GM21447 (cell line): ENCODE data around the gene TMED10.
A peak's percentile ranks its signal among the peaks of the same experiment; 100 is the strongest.
"Not testable (repeated sequence)": the region's sequence is repeated elsewhere in the genome, so short reads cannot be mapped to it uniquely, and the experiment has no call there.

Experiments
- ATAC-seq: cut with Tn5 transposase; IDR thresholded peaks from one replicate; pipeline ENCODE4 v1.9.1; 2021; ENCODE audit not compliant: unreplicated experiment

TMED10 gene

GRCh38 chr14:75127903-75128595, 48.4 kb downstream of the TMED10 start:
- ATAC-seq, result no peak

GRCh38 chr14:75127474-75127820, 49.0 kb downstream of the TMED10 start:
- ATAC-seq, result not testable (repeated sequence)

GRCh38 chr14:75126679-75127473, 49.5 kb downstream of the TMED10 start, which contains the start of gene NEK9:
Gene NEK9, minus strand, starts transcription at chr14:75127048. Its CDS starts 127 bp downstream, at chr14:75126921.
- ATAC-seq, result peak; percentile 80

GRCh38 chr14:75126121-75126544, 50.3 kb downstream of the TMED10 start:
- ATAC-seq, result no peak

GRCh38 chr14:75125617-75126016, 50.8 kb downstream of the TMED10 start:
- no peak for ATAC-seq

- no peak for ATAC-seq
These were observed 52.4 kb downstream of the TMED10 start for GRCh38 chr14:75123991-75124390.

- ATAC-seq, result no peak
These were observed 54.9 kb downstream of the TMED10 start for GRCh38 chr14:75121552-75121951.

GRCh38 chr14:75120541-75121291, 55.7 kb downstream of the TMED10 start:
- no peak for ATAC-seq

- ATAC-seq, result no peak
These were observed 57.4 kb downstream of the TMED10 start for GRCh38 chr14:75119056-75119455.

GRCh38 chr14:75113932-75114539, 62.4 kb downstream of the TMED10 start:
- no peak for ATAC-seq

GRCh38 chr14:75109877-75110276, 66.5 kb downstream of the TMED10 start:
- ATAC-seq, result no peak

GRCh38 chr14:75107186-75107585, 69.2 kb downstream of the TMED10 start:
- no peak for ATAC-seq

- ATAC-seq, result no peak
These were observed 74.9 kb downstream of the TMED10 start for GRCh38 chr14:75101491-75101890.

GRCh38 chr14:75098682-75099081, 77.7 kb downstream of the TMED10 start:
- ATAC-seq, result no peak

GRCh38 chr14:75098212-75098611, 78.2 kb downstream of the TMED10 start:
- ATAC-seq, result no peak

GRCh38 chr14:75096959-75097358, 79.5 kb downstream of the TMED10 start:
- no peak for ATAC-seq

- ATAC-seq, result no peak
These were observed 80.7 kb downstream of the TMED10 start for GRCh38 chr14:75095690-75096089.

- no peak for ATAC-seq
These were observed 81.5 kb downstream of the TMED10 start for GRCh38 chr14:75094896-75095295.

GRCh38 chr14:75092698-75093097, 83.7 kb downstream of the TMED10 start:
- ATAC-seq, result no peak

GRCh38 chr14:75091251-75091650, 85.2 kb downstream of the TMED10 start:
- no peak for ATAC-seq

- no peak for ATAC-seq
These were observed 86.1 kb downstream of the TMED10 start for GRCh38 chr14:75090353-75090752.
